ENCODE measurements around the gene FAM13B.

Gene FAM13B

DNA sequence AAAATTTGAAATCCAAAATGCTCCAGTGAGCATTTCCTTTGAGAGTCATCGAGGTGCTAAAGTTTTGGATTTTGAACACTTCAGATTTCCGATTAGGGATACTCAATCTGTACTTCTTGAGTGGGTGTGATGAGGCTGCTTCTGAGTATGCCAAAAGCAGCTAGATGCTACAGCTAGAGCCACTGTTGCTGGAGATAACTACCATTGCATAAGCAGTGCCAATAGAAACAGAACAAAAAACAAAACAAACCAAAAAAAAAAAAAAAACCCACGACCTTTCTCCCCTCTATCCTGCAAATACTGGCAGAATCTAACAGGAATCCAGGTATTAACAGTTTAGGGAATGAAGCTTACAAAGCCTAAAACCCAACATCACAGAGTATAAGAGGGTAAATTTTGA, 100.1 kb downstream of the FAM13B start:
- Histone ChIP-seq H3K9me3 (ENCODE audit: control insufficient read depth in 1 of 2, low read length in 2 of 2) (no peaks in the 10 kb centered on the region), H3K27ac (ENCODE audit: low read length) (no peak overlapping the region), H3K4me3 (ENCODE audit: low read depth in 1 of 2, low read length in 2 of 2) (no peak overlapping the region), H3K4me1 (ENCODE audit: control insufficient read depth in 1 of 2, insufficient read depth in 2 of 2, low read length in 2 of 2) (peaks cover 5 to 7% of the 10 kb centered on the region in 2 donors), H3K27me3 (ENCODE audit: low read depth, low read length) (no peaks in the 10 kb centered on the region), H3K36me3 (ENCODE audit: control insufficient read depth in 1 of 2, insufficient read depth in 2 of 2, low read length in 2 of 2) (peaks cover 0 to 7% of the 10 kb centered on the region in 2 donors)

DNA sequence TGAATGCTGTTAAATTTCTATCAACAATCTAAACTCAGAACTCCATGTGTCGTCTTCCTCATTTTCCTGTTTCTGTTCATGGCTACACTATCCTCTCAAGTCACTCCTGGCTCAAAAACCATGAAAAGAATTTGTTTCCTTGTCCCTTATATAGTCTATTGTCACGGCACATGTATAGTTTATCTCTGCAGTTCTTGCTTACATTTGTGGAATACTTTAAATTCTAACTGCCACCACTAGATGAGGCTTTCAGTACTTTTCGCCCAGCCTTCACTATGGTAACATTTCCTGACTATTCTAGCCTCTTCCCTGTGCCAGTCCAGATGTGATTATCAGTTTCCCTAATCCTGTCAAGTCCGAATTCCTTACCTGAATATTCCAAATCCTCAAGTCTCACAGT, 109.0 kb downstream of the FAM13B start:
- Histone ChIP-seq H3K4me3 (ENCODE audit: low read depth in 1 of 2, low read length in 2 of 2) (no peak overlapping the region), H3K4me1 (ENCODE audit: control insufficient read depth in 1 of 2, insufficient read depth in 2 of 2, low read length in 2 of 2) (peaks cover 0 to 4% of the 10 kb centered on the region in 2 donors), H3K27me3 (ENCODE audit: low read depth, low read length) (no peaks in the 10 kb centered on the region), H3K27ac (ENCODE audit: low read length) (no peak overlapping the region), H3K36me3 (ENCODE audit: control insufficient read depth in 1 of 2, insufficient read depth in 2 of 2, low read length in 2 of 2) (no peaks in the 10 kb centered on the region), H3K9me3 (ENCODE audit: control insufficient read depth in 1 of 2, low read length in 2 of 2) (no peaks in the 10 kb centered on the region)

DNA sequence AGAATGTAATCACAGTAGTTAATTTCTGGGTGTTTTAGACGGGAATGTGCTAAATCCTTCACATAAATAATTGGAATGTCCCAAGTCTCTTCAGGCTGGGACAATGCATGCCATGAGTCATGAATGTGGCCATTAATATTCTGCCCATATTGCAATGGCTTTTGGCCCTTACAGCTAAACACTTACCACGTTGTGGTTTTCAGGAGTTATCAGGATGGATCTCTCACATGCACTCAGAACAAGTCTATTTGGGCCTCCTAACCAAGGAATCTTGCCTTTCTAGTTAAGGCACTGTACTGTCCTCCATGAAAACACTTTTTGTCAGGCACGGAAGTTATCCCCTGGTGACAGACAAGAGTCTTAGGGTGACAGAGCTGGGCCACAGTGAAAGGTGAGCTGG, 110.9 kb downstream of the FAM13B start:
- Histone ChIP-seq H3K4me3 (ENCODE audit: low read depth in 1 of 2, low read length in 2 of 2) (no peak overlapping the region), H3K4me1 (ENCODE audit: control insufficient read depth in 1 of 2, insufficient read depth in 2 of 2, low read length in 2 of 2) (peaks cover 0 to 4% of the 10 kb centered on the region in 2 donors), H3K9me3 (ENCODE audit: control insufficient read depth in 1 of 2, low read length in 2 of 2) (no peaks in the 10 kb centered on the region), H3K27me3 (ENCODE audit: low read depth, low read length) (no peaks in the 10 kb centered on the region), H3K36me3 (ENCODE audit: control insufficient read depth in 1 of 2, insufficient read depth in 2 of 2, low read length in 2 of 2) (no peaks in the 10 kb centered on the region), H3K27ac (ENCODE audit: low read length) (no peak overlapping the region)

DNA sequence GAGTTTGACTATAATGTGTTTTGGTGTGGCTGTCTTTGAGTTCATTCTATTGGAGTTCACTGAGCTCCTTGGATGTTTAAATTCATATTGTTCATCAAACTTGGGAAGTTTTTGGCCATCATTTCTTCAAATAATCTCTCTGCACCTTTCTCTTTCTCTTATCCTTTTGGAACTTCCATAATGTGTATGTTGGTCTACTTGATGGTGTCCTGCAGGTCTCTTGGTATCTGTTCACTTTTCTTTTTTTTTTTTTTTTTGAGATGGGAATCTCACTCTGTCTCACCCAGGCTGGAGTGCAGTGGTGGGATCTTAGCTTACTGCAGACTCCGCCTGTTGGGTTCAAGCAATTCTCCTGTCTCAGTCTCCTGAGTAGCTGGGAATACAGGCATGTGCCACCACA, 116.0 kb downstream of the FAM13B start:
- no peaks in the 10 kb centered on the region for H3K4me1 ChIP-seq (ENCODE audit: control insufficient read depth in 1 of 2, insufficient read depth in 2 of 2, low read length in 2 of 2)
- no peak overlapping the region for H3K4me3 ChIP-seq (ENCODE audit: low read depth in 1 of 2, low read length in 2 of 2)
- H3K36me3 ChIP-seq (ENCODE audit: control insufficient read depth in 1 of 2, insufficient read depth in 2 of 2, low read length in 2 of 2) = no peaks in the 10 kb centered on the region
- peaks cover 1% of the 10 kb centered on the region for H3K27me3 ChIP-seq (ENCODE audit: low read depth, low read length)
- peaks cover 0 to 4% of the 10 kb centered on the region in 2 donors for H3K9me3 ChIP-seq (ENCODE audit: control insufficient read depth in 1 of 2, low read length in 2 of 2)
- H3K27ac ChIP-seq (ENCODE audit: low read length) = no peak overlapping the region

DNA sequence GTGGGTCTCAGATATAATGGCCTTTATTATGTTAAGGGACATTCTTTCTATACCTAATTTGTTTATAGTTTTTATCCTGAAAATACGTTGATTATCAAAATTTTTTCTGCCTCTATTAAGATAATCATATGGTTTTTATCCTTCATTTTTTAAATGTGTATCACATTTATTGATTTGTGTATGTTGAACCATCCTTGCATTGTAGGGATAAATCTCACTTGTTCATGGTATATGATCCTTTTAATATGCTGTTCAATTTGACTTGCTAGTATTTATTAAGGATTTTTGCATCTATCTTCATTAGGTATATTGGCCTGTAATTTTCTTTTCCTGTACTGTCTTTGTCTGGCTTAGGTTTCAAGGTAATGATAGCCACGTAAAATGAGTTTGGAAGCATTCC, 118.1 kb downstream of the FAM13B start:
- no peak overlapping the region for H3K4me3 ChIP-seq (ENCODE audit: low read depth in 1 of 2, low read length in 2 of 2)
- no peak overlapping the region for H3K27ac ChIP-seq (ENCODE audit: low read length)
- H3K27me3 ChIP-seq (ENCODE audit: low read depth, low read length) = peaks cover 4% of the 10 kb centered on the region
- peaks cover 0 to 4% of the 10 kb centered on the region in 2 donors for H3K9me3 ChIP-seq (ENCODE audit: control insufficient read depth in 1 of 2, low read length in 2 of 2)
- H3K36me3 ChIP-seq (ENCODE audit: control insufficient read depth in 1 of 2, insufficient read depth in 2 of 2, low read length in 2 of 2) = no peaks in the 10 kb centered on the region
- no peaks in the 10 kb centered on the region for H3K4me1 ChIP-seq (ENCODE audit: control insufficient read depth in 1 of 2, insufficient read depth in 2 of 2, low read length in 2 of 2)

DNA sequence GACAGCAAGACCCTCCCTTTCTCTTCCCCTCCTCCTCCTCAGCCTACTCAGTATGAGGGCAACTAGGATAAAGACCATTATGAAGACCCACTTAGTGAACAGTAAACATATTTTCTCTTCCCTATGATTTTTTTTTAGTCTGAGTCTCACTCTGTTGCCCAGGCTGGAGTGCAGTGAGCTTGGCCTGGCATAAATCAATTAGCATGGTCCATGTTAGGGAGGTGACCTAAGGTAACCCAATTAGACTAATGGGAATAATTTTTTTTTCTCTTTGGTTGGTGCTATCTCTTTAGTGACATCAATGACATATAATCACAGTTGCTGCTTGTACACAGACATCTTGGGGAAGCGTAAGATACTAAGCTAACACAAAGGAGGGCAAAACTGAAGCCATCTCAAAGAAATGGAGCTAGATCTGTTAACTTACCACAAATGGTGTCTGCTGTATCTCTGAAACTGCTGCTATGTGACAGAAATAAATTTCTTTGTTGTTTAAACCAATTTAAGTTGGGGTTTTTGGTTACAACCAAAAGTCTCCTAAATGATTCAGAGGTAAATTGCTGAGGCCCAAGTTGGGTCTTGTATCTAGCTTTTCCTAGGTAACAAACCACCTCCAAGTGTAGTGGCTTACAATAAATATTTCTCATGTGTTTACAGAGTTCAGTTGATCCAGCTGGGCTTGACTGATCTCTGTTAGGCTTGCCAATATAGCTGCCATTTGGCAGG, 130.3 kb downstream of the FAM13B start:
- Histone ChIP-seq H3K9me3 (ENCODE audit: control insufficient read depth in 1 of 2, low read length in 2 of 2) (no peaks in the 10 kb centered on the region), H3K27me3 (ENCODE audit: low read depth, low read length) (no peaks in the 10 kb centered on the region), H3K4me3 (ENCODE audit: low read depth in 1 of 2, low read length in 2 of 2) (no peak overlapping the region), H3K36me3 (ENCODE audit: control insufficient read depth in 1 of 2, insufficient read depth in 2 of 2, low read length in 2 of 2) (no peaks in the 10 kb centered on the region), H3K4me1 (ENCODE audit: control insufficient read depth in 1 of 2, insufficient read depth in 2 of 2, low read length in 2 of 2) (no peaks in the 10 kb centered on the region), H3K27ac (ENCODE audit: low read length) (no peak overlapping the region)

DNA sequence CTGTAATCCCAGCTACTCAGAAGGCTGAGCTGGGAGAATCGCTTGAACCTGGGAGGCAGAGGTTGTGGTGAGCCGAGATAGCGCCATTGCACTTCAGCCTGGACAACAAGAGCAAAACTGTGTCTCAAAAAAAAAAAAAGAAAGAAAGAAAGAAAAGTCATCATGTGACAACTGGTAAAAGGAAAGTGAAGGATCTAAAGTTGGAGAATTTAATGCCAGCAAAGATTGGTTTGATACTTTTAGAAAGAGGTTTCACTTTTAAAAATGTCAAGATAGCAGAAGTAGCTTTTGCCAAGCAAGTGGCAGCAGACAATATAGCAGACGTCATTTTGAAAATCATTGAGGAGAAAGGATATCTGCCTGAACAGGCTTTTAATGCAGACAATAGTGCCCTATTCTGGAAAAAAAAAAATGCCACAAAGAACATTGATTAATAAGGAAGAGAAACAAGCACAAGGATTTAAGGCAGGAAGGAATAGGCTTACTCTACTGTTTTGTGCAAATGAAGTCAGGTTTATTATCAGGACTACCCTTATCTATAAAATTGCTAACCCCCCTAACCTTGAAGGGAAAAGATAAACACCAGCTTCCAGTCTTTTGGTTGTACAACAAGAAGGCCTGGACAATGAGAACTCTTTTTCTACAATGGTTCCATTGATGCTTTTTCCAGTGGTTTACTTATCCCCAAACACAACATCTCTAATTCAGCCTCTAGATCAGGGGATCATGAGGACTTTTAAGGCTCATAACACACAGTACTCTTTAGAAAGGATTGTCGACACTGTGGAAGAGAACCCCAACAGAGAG, 131.7 kb downstream of the FAM13B start:
- no peaks in the 10 kb centered on the region for H3K27me3 ChIP-seq (ENCODE audit: low read depth, low read length)
- H3K36me3 ChIP-seq (ENCODE audit: control insufficient read depth in 1 of 2, insufficient read depth in 2 of 2, low read length in 2 of 2) = no peaks in the 10 kb centered on the region
- H3K27ac ChIP-seq (ENCODE audit: low read length) = no peak overlapping the region
- no peaks in the 10 kb centered on the region for H3K4me1 ChIP-seq (ENCODE audit: control insufficient read depth in 1 of 2, insufficient read depth in 2 of 2, low read length in 2 of 2)
- no peak overlapping the region for H3K4me3 ChIP-seq (ENCODE audit: low read depth in 1 of 2, low read length in 2 of 2)
- no peaks in the 10 kb centered on the region for H3K9me3 ChIP-seq (ENCODE audit: control insufficient read depth in 1 of 2, low read length in 2 of 2)

DNA sequence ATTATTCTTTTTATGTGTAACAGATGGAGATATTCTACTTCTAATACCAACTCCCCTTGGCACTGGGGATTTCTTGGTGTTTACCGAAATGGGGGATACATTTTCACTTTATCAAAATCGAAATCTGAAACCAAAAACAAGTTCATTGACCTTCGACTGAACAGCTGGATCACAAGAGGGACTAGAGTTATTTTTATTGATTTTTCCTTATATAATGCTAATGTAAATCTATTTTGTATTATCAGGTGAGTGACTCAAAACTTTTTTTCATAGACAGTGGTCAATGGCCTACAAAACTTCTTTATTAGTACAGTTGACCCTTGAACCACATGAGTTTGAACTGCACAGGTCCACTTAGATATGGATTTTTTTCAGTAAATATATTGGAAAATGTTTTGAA, 133.4 kb downstream of the FAM13B start:
- Histone ChIP-seq H3K9me3 (ENCODE audit: control insufficient read depth in 1 of 2, low read length in 2 of 2) (no peaks in the 10 kb centered on the region), H3K27me3 (ENCODE audit: low read depth, low read length) (no peaks in the 10 kb centered on the region), H3K36me3 (ENCODE audit: control insufficient read depth in 1 of 2, insufficient read depth in 2 of 2, low read length in 2 of 2) (no peaks in the 10 kb centered on the region), H3K27ac (ENCODE audit: low read length) (no peak overlapping the region), H3K4me3 (ENCODE audit: low read depth in 1 of 2, low read length in 2 of 2) (no peak overlapping the region), H3K4me1 (ENCODE audit: control insufficient read depth in 1 of 2, insufficient read depth in 2 of 2, low read length in 2 of 2) (no peaks in the 10 kb centered on the region)

DNA sequence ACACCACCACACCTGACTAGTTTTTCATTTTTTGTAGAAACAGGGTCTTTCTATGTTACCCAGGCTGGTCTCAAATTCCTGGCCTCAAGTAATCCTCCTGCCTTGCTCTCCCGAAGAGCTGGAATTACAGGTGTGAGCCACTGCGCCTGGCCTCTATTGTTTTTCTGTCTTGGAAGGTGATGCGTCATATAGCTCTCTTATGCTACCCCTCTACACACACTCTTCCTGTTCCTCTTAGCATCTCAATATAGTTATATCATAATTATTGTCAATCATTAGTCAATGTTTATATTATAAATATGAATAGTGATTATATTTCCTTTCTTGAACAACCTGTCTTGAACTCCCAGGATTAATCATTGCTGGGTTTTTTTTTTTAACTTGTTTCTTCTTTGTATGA, 136.3 kb downstream of the FAM13B start:
- H3K9me3 ChIP-seq (ENCODE audit: control insufficient read depth in 1 of 2, low read length in 2 of 2) = no peaks in the 10 kb centered on the region
- no peaks in the 10 kb centered on the region for H3K27me3 ChIP-seq (ENCODE audit: low read depth, low read length)
- no peaks in the 10 kb centered on the region for H3K36me3 ChIP-seq (ENCODE audit: control insufficient read depth in 1 of 2, insufficient read depth in 2 of 2, low read length in 2 of 2)
- H3K4me3 ChIP-seq (ENCODE audit: low read depth in 1 of 2, low read length in 2 of 2) = no peak overlapping the region
- H3K4me1 ChIP-seq (ENCODE audit: control insufficient read depth in 1 of 2, insufficient read depth in 2 of 2, low read length in 2 of 2) = no peaks in the 10 kb centered on the region
- no peak overlapping the region for H3K27ac ChIP-seq (ENCODE audit: low read length)

DNA sequence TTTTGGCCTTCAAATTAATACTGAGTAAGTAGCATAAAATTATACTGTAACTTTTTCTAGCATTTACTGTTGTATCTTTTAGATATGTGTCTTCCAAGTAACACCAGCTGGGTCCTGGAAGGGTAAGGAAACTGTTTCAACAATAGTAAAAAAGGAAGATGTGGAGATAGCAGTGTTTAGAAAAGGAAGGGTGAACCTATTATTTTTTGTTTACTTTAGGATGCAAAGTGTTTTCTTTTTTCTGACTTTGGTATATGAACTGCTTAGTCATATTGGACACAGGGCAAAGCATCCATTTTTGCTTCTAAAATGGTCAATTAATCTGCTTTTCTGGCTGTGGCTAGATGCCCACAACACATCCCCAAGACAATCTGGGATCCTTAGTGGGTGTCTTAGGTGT, 138.3 kb downstream of the FAM13B start:
- H3K36me3 ChIP-seq (ENCODE audit: control insufficient read depth in 1 of 2, insufficient read depth in 2 of 2, low read length in 2 of 2) = no peaks in the 10 kb centered on the region
- peaks cover 0 to 2% of the 10 kb centered on the region in 2 donors for H3K4me1 ChIP-seq (ENCODE audit: control insufficient read depth in 1 of 2, insufficient read depth in 2 of 2, low read length in 2 of 2)
- no peaks in the 10 kb centered on the region for H3K27me3 ChIP-seq (ENCODE audit: low read depth, low read length)
- no peaks in the 10 kb centered on the region for H3K9me3 ChIP-seq (ENCODE audit: control insufficient read depth in 1 of 2, low read length in 2 of 2)
- no peak overlapping the region for H3K27ac ChIP-seq (ENCODE audit: low read length)
- H3K4me3 ChIP-seq (ENCODE audit: low read depth in 1 of 2, low read length in 2 of 2) = no peak overlapping the region

DNA sequence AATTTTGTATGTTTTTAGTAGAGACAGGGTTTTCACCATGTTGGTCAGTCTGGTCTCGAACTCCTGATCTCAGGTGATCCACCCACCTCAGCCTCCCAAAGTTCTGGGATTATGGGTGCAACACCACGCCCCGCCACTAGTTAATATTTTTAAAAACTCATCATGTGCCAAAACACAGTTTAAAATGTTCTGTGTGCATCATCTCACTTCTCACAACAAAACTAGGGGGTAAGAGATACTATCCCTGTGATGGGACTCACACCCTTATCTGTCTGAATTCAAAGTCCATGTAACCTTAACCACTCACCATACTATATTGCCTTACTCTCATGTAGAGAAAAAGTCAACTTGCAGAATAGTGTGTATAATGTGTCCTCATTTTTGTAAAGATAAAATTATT, 141.0 kb downstream of the FAM13B start:
- Histone ChIP-seq H3K9me3 (ENCODE audit: control insufficient read depth in 1 of 2, low read length in 2 of 2) (no peaks in the 10 kb centered on the region), H3K27ac (ENCODE audit: low read length) (no peak overlapping the region), H3K27me3 (ENCODE audit: low read depth, low read length) (no peaks in the 10 kb centered on the region), H3K4me3 (ENCODE audit: low read depth in 1 of 2, low read length in 2 of 2) (no peak overlapping the region), H3K36me3 (ENCODE audit: control insufficient read depth in 1 of 2, insufficient read depth in 2 of 2, low read length in 2 of 2) (no peaks in the 10 kb centered on the region), H3K4me1 (ENCODE audit: control insufficient read depth in 1 of 2, insufficient read depth in 2 of 2, low read length in 2 of 2) (peaks cover 0 to 7% of the 10 kb centered on the region in 2 donors)

Measured in muscle layer of duodenum (tissue), 2 donors.